ENCODE results near the gene C6orf52. TPM values are rescaled to one million over a fixed set of nuclear protein-coding genes. Genes with fewer than 3 reads are reported as not detected.

The C6orf52 gene
- total RNA-seq, 1 donor from 2014 or later, result not detected

DNA sequence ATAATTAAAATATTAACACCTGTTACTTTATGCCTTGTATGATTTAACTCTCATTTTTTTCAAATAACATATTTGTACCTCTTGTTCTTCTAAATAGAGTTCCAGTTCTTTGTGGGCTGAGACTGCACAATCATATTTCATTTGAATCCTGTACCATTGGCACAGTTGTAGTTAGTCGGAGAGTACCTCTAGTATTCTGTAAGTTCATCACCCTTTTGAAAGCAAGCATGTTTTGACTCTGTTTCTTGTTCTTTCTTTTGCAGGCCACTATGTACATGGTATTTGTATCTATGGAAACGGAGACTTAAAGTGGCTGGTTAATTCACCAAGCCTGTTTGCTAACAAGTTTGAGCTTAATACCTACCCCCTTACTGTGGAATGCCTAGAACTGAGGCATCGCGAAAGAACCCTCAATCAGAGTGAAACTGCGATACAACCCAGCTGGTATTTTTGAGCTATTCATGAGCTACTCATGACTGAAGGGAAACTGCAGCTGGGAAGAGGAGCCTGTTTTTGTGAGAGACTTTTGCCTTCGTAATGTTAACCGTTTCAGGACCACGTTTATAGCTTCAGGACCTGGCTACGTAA lies 68.2 kb downstream of the C6orf52 start:
- no peak overlapping the region for H3K9ac ChIP-seq (ENCODE audit: low read depth in 1 of 3, low read length in 3 of 3)
- no peak overlapping the region for H3K27ac ChIP-seq (ENCODE audit: low read depth, low read length)
- H3K4me1 ChIP-seq (ENCODE audit: control insufficient read depth in 3 of 3, insufficient read depth in 3 of 3, low read length in 3 of 3), result no peaks in the 10 kb centered on the region
- peaks cover 0 to 3% (median 0%) of the 10 kb centered on the region in 3 donors for H3K9me3 ChIP-seq (ENCODE audit: control insufficient read depth in 3 of 3, low read length in 3 of 3)
- H3K4me3 ChIP-seq (ENCODE audit: low read length in 3 of 3), result no peak overlapping the region
- H3K36me3 ChIP-seq (ENCODE audit: control insufficient read depth in 3 of 3, insufficient read depth in 3 of 3, low read length in 3 of 3), result no peaks in the 10 kb centered on the region
- no peaks in the 10 kb centered on the region for H3K27me3 ChIP-seq (ENCODE audit: control insufficient read depth in 3 of 3, insufficient read depth in 3 of 3, low read length in 3 of 3)

- H3K9me3 ChIP-seq (ENCODE audit: control insufficient read depth in 3 of 3, low read length in 3 of 3), result peaks cover 0 to 3% (median 0%) of the 10 kb centered on the region in 3 donors
- H3K36me3 ChIP-seq (ENCODE audit: control insufficient read depth in 3 of 3, insufficient read depth in 3 of 3, low read length in 3 of 3), result no peaks in the 10 kb centered on the region
Measured at GRCh38 chr6:10624836-10625235, 69.6 kb downstream of the C6orf52 start.

DNA sequence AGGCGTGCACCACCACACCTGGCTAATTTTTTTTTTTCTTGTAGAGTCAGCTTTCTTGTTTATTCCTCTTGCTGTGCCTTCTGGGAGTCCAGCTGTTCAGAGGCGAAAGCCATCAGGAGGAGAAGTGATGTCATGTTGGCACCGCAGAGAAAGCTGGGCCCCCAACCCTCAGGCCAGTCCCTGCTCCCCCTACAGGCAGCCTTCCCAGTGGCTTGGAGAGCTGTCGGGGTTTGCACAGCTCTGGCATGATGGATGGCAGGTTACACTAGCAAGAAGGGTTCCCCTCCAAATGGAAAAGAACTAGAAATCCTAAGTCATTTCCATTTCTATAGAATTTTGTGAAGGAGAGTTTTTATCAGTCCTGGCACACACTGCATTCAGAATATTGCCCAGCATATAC lies 72.6 kb downstream of the C6orf52 start:
- peaks cover 0 to 3% (median 0%) of the 10 kb centered on the region in 3 donors for H3K9me3 ChIP-seq (ENCODE audit: control insufficient read depth in 3 of 3, low read length in 3 of 3)
- no peak overlapping the region for H3K27ac ChIP-seq (ENCODE audit: low read depth, low read length)
- H3K9ac ChIP-seq (ENCODE audit: low read depth in 1 of 3, low read length in 3 of 3), result no peak overlapping the region
- H3K36me3 ChIP-seq (ENCODE audit: control insufficient read depth in 3 of 3, insufficient read depth in 3 of 3, low read length in 3 of 3), result no peaks in the 10 kb centered on the region
- no peak overlapping the region for H3K4me3 ChIP-seq (ENCODE audit: low read length in 3 of 3)
- no peaks in the 10 kb centered on the region for H3K27me3 ChIP-seq (ENCODE audit: control insufficient read depth in 3 of 3, insufficient read depth in 3 of 3, low read length in 3 of 3)
- no peaks in the 10 kb centered on the region for H3K4me1 ChIP-seq (ENCODE audit: control insufficient read depth in 3 of 3, insufficient read depth in 3 of 3, low read length in 3 of 3)

More at GRCh38 chr6:10624836-10625235, 69.6 kb downstream of the C6orf52 start:
- Histone ChIP-seq H3K27ac (ENCODE audit: low read depth, low read length) (no peak overlapping the region), H3K4me1 (ENCODE audit: control insufficient read depth in 3 of 3, insufficient read depth in 3 of 3, low read length in 3 of 3) (no peaks in the 10 kb centered on the region), H3K27me3 (ENCODE audit: control insufficient read depth in 3 of 3, insufficient read depth in 3 of 3, low read length in 3 of 3) (no peaks in the 10 kb centered on the region), H3K4me3 (ENCODE audit: low read length in 3 of 3) (no peak overlapping the region), H3K9ac (ENCODE audit: low read depth in 1 of 3, low read length in 3 of 3) (no peak overlapping the region)

Small RNA genes lying within 50 kb of the gene (small RNA-seq; reads per million reads assigned to genes)
- not detected for gene RF00019

Other genes starting within 250 kb of the C6orf52 start
- 3.1 TPM for gene GCNT2, start 173.3 kb downstream of the C6orf52 start, total RNA-seq
- 7.3 TPM for gene PAK1IP1, start 356 bp upstream of the C6orf52 start, total RNA-seq
- 93.4 TPM for gene TMEM14C, start 28.5 kb upstream of the C6orf52 start, total RNA-seq
- gene TMEM14B, start 53.2 kb upstream of the C6orf52 start, total RNA-seq, result 65.2 TPM
- gene MAK, start 143.9 kb upstream of the C6orf52 start, total RNA-seq, result not detected
- not detected for gene GCM2, start 187.4 kb upstream of the C6orf52 start, total RNA-seq
- gene SYCP2L, start 192.4 kb upstream of the C6orf52 start, total RNA-seq, result 1.6 TPM